Body of pancreas (tissue), 4 donors: Measurements from ENCODE around the gene LMAN2.

Experiments used
- CTCF ChIP-seq, 7 experiments: fragments of 450-650 bp in 4 of 7; fragments of 200-600 bp in 3 of 7; sonication (generic) in 3 of 7; IDR thresholded peaks; one replicate each; pipeline ENCODE4 v1.5.1; 2016 to 2019; ENCODE audit warnings: antibody characterized with exemption in 7 of 7
- POLR2A ChIP-seq, 3 donors: fragments of 450-650 bp; IDR thresholded peaks; one replicate each; pipeline ENCODE4 v1.6.1; 2016; ENCODE audit warnings: antibody characterized with exemption in 3 of 3, mild to moderate bottlenecking in 2 of 3

GRCh38 chr5:177378884-177379883 lies 27.7 kb upstream of the LMAN2 start:
- TF ChIP-seq CTCF (IDR thresholded peaks at IDR 0.05) (no peak), POLR2A (IDR thresholded peaks at IDR 0.05) (no peak)
